ENCODE results near the gene SLC46A1. TPM values are rescaled to one million over a fixed set of nuclear protein-coding genes. Genes with fewer than 3 reads are reported as not detected.

The SLC46A1 gene
- polyA plus RNA-seq, 1 donor, result 13.7 TPM

Other genes starting within 250 kb of the SLC46A1 start
- gene TMEM97, start 87.0 kb downstream of the SLC46A1 start, polyA plus RNA-seq, result 31.0 TPM
- 46.6 TPM for gene IFT20, start 70.7 kb downstream of the SLC46A1 start, polyA plus RNA-seq
- 31.8 TPM for gene TNFAIP1, start 70.5 kb downstream of the SLC46A1 start, polyA plus RNA-seq
- 68.2 TPM for gene POLDIP2, start 48.7 kb downstream of the SLC46A1 start, polyA plus RNA-seq
- gene SEBOX, start 41.0 kb downstream of the SLC46A1 start, polyA plus RNA-seq, result not detected
- gene VTN, start 35.9 kb downstream of the SLC46A1 start, polyA plus RNA-seq, result 12.2 TPM
- gene SARM1, start 34.5 kb downstream of the SLC46A1 start, polyA plus RNA-seq, result 17.0 TPM
- 10.7 TPM for gene SLC13A2, start 67.4 kb upstream of the SLC46A1 start, polyA plus RNA-seq
- gene FOXN1, start 100.1 kb upstream of the SLC46A1 start, polyA plus RNA-seq, result 0.04 TPM
- gene UNC119, start 146.4 kb upstream of the SLC46A1 start, polyA plus RNA-seq, result 48.9 TPM
- 88.7 TPM for gene PIGS, start 165.3 kb upstream of the SLC46A1 start, polyA plus RNA-seq
- 15.0 TPM for gene ALDOC, start 170.7 kb upstream of the SLC46A1 start, polyA plus RNA-seq
- 35.1 TPM for gene SPAG5, start 192.8 kb upstream of the SLC46A1 start, polyA plus RNA-seq
- 15.2 TPM for gene RSKR, start 208.0 kb upstream of the SLC46A1 start, polyA plus RNA-seq
- gene BLTP2, start 238.9 kb upstream of the SLC46A1 start, polyA plus RNA-seq, result 61.9 TPM